Measurements from ENCODE around the gene PEX11A. TPM values are rescaled to one million over a fixed set of nuclear protein-coding genes. Genes with fewer than 3 reads are reported as not detected.

The PEX11A gene, protein sequence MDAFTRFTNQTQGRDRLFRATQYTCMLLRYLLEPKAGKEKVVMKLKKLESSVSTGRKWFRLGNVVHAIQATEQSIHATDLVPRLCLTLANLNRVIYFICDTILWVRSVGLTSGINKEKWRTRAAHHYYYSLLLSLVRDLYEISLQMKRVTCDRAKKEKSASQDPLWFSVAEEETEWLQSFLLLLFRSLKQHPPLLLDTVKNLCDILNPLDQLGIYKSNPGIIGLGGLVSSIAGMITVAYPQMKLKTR
- 1.6 and 2.1 TPM in 2 replicates for total RNA-seq

DNA sequence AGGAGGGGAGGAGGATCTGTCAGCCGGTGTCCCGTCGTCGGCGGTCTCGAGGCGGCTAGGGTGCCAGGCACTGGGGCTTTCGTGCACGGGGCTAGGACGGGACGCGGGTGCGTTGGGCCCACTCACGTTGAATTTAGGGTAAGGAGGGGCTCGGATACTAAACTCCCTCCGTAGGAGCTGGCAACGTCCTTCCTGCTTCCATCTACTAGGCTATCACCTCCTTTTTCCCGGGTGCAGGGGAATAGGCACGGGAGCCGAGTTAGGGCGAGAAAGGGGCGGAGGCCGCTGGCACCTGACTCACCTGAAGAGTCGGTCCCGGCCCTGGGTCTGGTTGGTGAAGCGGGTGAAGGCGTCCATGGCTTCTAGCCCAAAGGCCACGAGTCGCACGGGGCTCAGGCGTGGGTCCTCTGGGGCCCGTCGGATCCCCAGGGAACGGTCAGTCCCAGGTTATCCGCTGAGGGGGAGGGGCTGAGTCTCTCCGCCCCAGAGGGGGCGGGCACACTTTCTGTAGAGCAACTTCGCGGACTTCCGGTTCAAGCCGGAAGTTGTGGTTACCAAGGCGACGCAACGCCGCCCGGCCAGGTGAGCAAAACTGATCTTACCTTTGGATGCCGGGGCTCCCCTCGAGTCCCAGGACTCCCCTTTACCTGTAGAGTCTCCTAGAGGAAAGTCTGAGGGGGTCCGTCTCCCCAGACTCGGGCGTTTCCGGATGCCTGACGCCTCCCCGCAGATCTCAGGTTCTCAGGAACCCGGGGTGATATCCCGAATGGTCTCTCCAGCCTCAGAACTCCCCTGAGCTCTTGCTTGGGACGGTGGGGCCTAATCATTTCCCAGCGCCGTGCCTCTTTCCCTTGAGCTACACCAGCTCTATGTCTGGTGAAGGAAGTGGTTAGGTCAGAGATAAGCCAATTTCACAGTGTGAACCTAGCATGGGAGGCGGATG lies at the start of gene PEX11A, which contains the start of gene WDR93:
Gene PEX11A, minus strand, starts transcription at position 479 of the 943 bp plus-strand sequence. Its CDS starts 122 bp downstream, at position 357.
Gene WDR93, plus strand, starts transcription at position 536 of the 943 bp plus-strand sequence. CDS start 10,936 bp downstream, outside the sequence.
- Mint-ChIP-seq H3K27ac (peak within 1 kb of the TSS; percentile 80), H3K4me1 (peaks cover 7% of the 10 kb centered on the region), H3K4me3 (peak within 1 kb of the TSS; percentile 89), H3K27me3 (peaks cover 15% of the 10 kb centered on the region), H3K36me3 (ENCODE audit: low read depth) (no peaks in the 10 kb centered on the region), H3K9me3 (no peaks in the 10 kb centered on the region)
- peak; percentile 93 for DNase-seq
- intact Hi-C loops (cut with micrococcal nuclease) = no loop called here

GRCh38 chr15:89740137-89740536 lies 49.6 kb upstream of the PEX11A start:
- Mint-ChIP-seq H3K27ac (no peak overlapping the region), H3K4me1 (peaks cover 2% of the 10 kb centered on the region), H3K9me3 (no peaks in the 10 kb centered on the region), H3K27me3 (peaks cover 12% of the 10 kb centered on the region), H3K36me3 (ENCODE audit: low read depth) (no peaks in the 10 kb centered on the region), H3K4me3 (peak overlapping the region; percentile 12)
- intact Hi-C loops (cut with micrococcal nuclease) = loop anchor here (2.0 to 5.0 kb wide), 2 partner anchors 137 to 347 kb away; no protein-coding TSS in a partner anchor
- peak; percentile 90 for DNase-seq

DNA sequence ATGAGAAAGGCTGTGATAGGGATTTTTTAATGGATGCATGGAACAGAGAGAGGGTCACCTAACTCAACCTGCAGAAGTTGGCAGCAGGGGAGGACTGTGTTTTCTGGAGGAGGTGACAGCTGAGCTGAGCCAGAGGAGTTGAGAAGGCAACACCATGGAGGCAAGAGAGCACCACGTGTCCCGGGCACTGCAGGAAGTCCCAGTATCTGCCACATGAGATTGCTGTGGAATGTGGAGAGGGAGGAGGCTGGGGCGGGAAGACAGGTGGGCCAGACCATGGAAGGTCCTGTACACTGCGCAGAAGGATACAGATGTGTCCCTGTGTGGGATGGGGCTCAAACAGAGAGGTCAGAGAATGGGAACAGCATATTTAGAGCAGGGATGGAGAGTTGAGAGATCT lies 45.2 kb upstream of the PEX11A start:
- no peak overlapping the region for H3K4me3 Mint-ChIP-seq
- DNase-seq = no peak
- H3K27ac Mint-ChIP-seq = no peak overlapping the region
- H3K4me1 Mint-ChIP-seq = peaks cover 2% of the 10 kb centered on the region
- intact Hi-C loops (cut with micrococcal nuclease) = no loop called here
- H3K9me3 Mint-ChIP-seq = no peaks in the 10 kb centered on the region
- H3K36me3 Mint-ChIP-seq (ENCODE audit: low read depth) = no peaks in the 10 kb centered on the region
- H3K27me3 Mint-ChIP-seq = peaks cover 20% of the 10 kb centered on the region

GRCh38 chr15:89732451-89733172 lies 42.1 kb upstream of the PEX11A start:
- Mint-ChIP-seq H3K4me3 (no peak overlapping the region), H3K4me1 (no peaks in the 10 kb centered on the region), H3K27ac (no peak overlapping the region), H3K27me3 (peaks cover 17% of the 10 kb centered on the region), H3K9me3 (no peaks in the 10 kb centered on the region), H3K36me3 (ENCODE audit: low read depth) (no peaks in the 10 kb centered on the region)
- intact Hi-C loops (cut with micrococcal nuclease) = no loop called here
- DNase-seq = no peak

DNA sequence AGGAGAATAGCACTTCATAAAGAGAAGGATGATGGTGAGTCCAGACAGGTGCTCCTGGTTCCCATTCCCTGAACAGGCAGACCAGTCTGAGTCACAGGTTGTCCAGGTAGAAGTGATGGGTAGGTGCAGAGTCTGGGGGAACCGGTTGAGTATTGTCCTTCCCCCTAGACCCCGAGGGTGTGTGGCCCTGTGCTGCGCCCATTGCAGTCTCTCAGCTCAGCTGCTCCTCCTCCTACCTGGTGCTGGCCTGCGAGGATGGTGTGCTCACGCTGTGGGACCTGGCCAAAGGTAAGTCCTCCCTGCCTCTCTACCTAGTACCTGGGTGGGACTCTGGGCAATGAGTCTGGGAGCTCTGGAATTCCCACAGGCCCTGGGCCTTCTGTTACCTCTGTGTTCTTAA lies 40.7 kb upstream of the PEX11A start:
- H3K36me3 Mint-ChIP-seq (ENCODE audit: low read depth) = no peaks in the 10 kb centered on the region
- intact Hi-C loops (cut with micrococcal nuclease) = no loop called here
- no peaks in the 10 kb centered on the region for H3K9me3 Mint-ChIP-seq
- peaks cover 15% of the 10 kb centered on the region for H3K27me3 Mint-ChIP-seq
- H3K27ac Mint-ChIP-seq = no peak overlapping the region
- no peaks in the 10 kb centered on the region for H3K4me1 Mint-ChIP-seq
- no peak overlapping the region for H3K4me3 Mint-ChIP-seq
- DNase-seq = no peak

- no peaks in the 10 kb centered on the region for H3K36me3 Mint-ChIP-seq (ENCODE audit: low read depth)
- no peaks in the 10 kb centered on the region for H3K4me1 Mint-ChIP-seq
- no peaks in the 10 kb centered on the region for H3K9me3 Mint-ChIP-seq
- H3K27me3 Mint-ChIP-seq = peaks cover 3% of the 10 kb centered on the region
- H3K4me3 Mint-ChIP-seq = no peak overlapping the region
- intact Hi-C loops (cut with micrococcal nuclease) = no loop called here
- no peak for DNase-seq
- no peak overlapping the region for H3K27ac Mint-ChIP-seq
Observed at GRCh38 chr15:89728254-89728653, 37.7 kb upstream of the PEX11A start.

DNA sequence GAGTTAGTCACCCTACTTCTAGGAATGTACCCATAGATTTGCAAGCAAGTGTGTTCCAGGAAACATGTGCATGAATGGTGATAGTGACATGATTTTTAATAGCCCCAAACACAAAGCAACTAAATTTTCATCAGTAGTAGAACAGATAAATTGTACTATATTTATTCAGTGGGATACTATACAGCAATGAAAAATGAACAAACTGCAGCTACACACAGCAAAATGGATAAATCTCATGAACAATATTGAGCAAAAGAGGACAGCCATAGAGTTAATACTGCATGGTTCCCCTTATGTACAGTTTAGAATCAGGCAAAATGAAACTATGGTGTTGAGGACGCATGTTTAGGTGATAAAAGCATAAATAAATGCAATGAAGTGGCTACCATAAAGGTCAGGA lies 34.5 kb upstream of the PEX11A start:
- H3K4me3 Mint-ChIP-seq = no peak overlapping the region

DNA sequence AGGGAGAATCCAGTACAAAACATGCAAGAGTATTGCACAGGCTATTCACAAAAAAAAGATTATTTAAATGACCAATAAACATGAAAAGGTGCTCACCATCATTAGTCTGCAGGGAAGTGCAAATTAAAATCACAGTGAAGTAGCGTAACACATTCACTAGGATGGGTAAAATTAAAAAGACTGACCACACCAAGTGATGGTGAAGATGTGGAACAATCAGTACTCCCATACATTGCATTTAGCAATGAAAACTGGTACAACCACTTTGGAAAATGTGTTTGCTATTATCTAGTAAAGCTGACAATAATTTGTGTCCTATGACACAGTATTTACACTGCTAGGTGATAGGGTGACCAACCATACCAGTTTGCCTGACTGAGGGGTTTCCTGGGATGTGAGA lies 34.1 kb upstream of the PEX11A start:
- H3K4me3 Mint-ChIP-seq = no peak overlapping the region
- no peak for DNase-seq
- H3K27me3 Mint-ChIP-seq = peaks cover 19% of the 10 kb centered on the region
- H3K4me1 Mint-ChIP-seq = no peaks in the 10 kb centered on the region
- H3K36me3 Mint-ChIP-seq (ENCODE audit: low read depth) = no peaks in the 10 kb centered on the region
- H3K9me3 Mint-ChIP-seq = no peaks in the 10 kb centered on the region
- no peak overlapping the region for H3K27ac Mint-ChIP-seq
- intact Hi-C loops (cut with micrococcal nuclease) = no loop called here

More for the DNA sequence above, 34.5 kb upstream of the PEX11A start:
- Mint-ChIP-seq H3K36me3 (ENCODE audit: low read depth) (no peaks in the 10 kb centered on the region), H3K9me3 (no peaks in the 10 kb centered on the region), H3K4me1 (no peaks in the 10 kb centered on the region), H3K27ac (no peak overlapping the region), H3K27me3 (peaks cover 19% of the 10 kb centered on the region)
- DNase-seq = no peak
- intact Hi-C loops (cut with micrococcal nuclease) = no loop called here

DNA sequence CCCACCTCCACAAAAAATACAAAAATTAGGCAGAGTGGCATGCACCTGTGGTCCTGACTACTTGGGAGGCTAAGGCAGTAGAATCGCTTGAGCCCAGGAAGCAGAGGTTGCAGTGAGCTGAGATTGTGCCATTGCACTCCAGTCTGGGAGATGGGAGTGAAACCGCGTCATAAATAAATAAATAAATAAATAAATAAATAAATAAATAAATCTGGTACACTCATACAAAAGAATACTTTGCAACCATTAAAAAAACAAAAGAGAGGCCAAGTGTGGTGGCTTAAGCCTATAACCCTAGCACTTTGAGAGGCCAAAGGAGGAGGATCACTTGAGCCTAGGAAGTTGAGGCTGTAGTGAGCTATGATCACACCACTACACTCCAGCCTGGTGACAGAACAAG lies 32.5 kb upstream of the PEX11A start:
- Mint-ChIP-seq H3K36me3 (ENCODE audit: low read depth) (no peaks in the 10 kb centered on the region), H3K4me1 (no peaks in the 10 kb centered on the region), H3K4me3 (no peak overlapping the region), H3K9me3 (no peaks in the 10 kb centered on the region), H3K27ac (no peak overlapping the region), H3K27me3 (peaks cover 21% of the 10 kb centered on the region)
- intact Hi-C loops (cut with micrococcal nuclease) = no loop called here
- no peak for DNase-seq

DNA sequence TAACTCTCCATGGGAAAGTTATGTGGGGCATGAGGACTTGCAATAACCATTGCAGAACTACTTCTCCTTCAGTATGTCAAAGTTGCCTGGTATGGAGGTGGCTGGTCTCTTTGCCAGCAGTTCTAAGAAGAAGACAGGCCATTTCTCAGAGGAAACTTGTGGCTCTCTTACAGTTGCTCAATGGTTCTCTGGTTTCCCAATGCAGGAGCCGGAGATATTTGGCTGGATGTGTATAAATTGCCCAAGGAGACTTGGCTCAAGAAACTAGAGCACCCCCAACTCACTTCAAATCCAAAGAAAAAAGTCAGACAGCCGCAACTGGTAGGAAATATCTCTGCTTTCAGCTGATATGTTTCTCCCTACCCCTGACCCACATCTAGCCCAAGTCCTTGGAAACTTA lies 24.2 kb upstream of the PEX11A start:
- no peaks in the 10 kb centered on the region for H3K4me1 Mint-ChIP-seq
- peaks cover 11% of the 10 kb centered on the region for H3K27me3 Mint-ChIP-seq
- H3K9me3 Mint-ChIP-seq = no peaks in the 10 kb centered on the region
- DNase-seq = no peak
- no peak overlapping the region for H3K4me3 Mint-ChIP-seq
- no peak overlapping the region for H3K27ac Mint-ChIP-seq
- intact Hi-C loops (cut with micrococcal nuclease) = no loop called here
- no peaks in the 10 kb centered on the region for H3K36me3 Mint-ChIP-seq (ENCODE audit: low read depth)

DNA sequence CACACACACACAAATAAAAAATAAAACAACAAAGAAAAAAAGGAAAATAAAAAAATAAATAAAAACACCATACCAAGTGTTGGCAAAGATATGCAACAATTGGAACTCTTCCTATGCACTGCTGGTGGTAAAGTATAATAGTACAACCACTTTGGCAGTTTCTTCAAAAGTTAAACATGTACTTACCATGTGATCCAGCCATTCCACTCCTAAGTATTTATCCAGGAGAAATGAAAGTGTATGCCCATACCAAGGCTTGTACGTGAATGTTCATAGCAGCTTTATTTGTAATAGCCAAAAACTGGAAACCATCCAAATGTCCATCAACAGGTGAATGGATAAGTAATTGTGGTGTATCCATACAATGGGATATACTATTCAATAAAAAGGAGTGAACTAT lies 17.0 kb upstream of the PEX11A start:
- Mint-ChIP-seq H3K27me3 (peaks cover 30% of the 10 kb centered on the region), H3K4me1 (no peaks in the 10 kb centered on the region), H3K4me3 (no peak overlapping the region), H3K36me3 (ENCODE audit: low read depth) (no peaks in the 10 kb centered on the region), H3K27ac (no peak overlapping the region), H3K9me3 (no peaks in the 10 kb centered on the region)
- intact Hi-C loops (cut with micrococcal nuclease) = no loop called here
- no peak for DNase-seq

GRCh38 chr15:89704411-89704810 lies 13.9 kb upstream of the PEX11A start:
- intact Hi-C loops (cut with micrococcal nuclease) = no loop called here
- Mint-ChIP-seq H3K9me3 (no peaks in the 10 kb centered on the region), H3K36me3 (ENCODE audit: low read depth) (no peaks in the 10 kb centered on the region), H3K27me3 (peaks cover 36% of the 10 kb centered on the region), H3K4me1 (no peaks in the 10 kb centered on the region), H3K4me3 (no peak overlapping the region), H3K27ac (no peak overlapping the region)
- DNase-seq = no peak

- no peak for DNase-seq
- Mint-ChIP-seq H3K4me3 (no peak overlapping the region), H3K4me1 (peaks cover 4% of the 10 kb centered on the region), H3K27ac (no peak overlapping the region), H3K36me3 (ENCODE audit: low read depth) (no peaks in the 10 kb centered on the region), H3K9me3 (no peaks in the 10 kb centered on the region), H3K27me3 (peaks cover 25% of the 10 kb centered on the region)
- intact Hi-C loops (cut with micrococcal nuclease) = no loop called here
Observed at GRCh38 chr15:89695198-89695597, 4.6 kb upstream of the PEX11A start.

- no peaks in the 10 kb centered on the region for H3K9me3 Mint-ChIP-seq
- DNase-seq = no peak
- peaks cover 19% of the 10 kb centered on the region for H3K27me3 Mint-ChIP-seq
- no peaks in the 10 kb centered on the region for H3K36me3 Mint-ChIP-seq (ENCODE audit: low read depth)
- intact Hi-C loops (cut with micrococcal nuclease) = no loop called here
- peaks cover 7% of the 10 kb centered on the region for H3K4me1 Mint-ChIP-seq
- H3K4me3 Mint-ChIP-seq = no peak overlapping the region
- no peak overlapping the region for H3K27ac Mint-ChIP-seq
Observed at GRCh38 chr15:89693696-89694095, 3.1 kb upstream of the PEX11A start.

Data from activated CD4-positive, alpha-beta T cell treated with anti-CD3 and anti-CD28 coated beads, Interleukin-2, amount 10 ng/mL, durations not matched to agents 24 days and 14 days (primary cell).